Right hindlimb (tissue), 1 donor: ENCODE data around the gene RPTOR.
"Not testable (repeated sequence)": the region's sequence is repeated elsewhere in the genome, so short reads cannot be mapped to it uniquely, and the experiment has no call there.

Experiments used
- DNase-seq: peaks from one replicate; pipeline ENCODE4 v3.0.0-alpha.2; 2018

Gene RPTOR

DNA sequence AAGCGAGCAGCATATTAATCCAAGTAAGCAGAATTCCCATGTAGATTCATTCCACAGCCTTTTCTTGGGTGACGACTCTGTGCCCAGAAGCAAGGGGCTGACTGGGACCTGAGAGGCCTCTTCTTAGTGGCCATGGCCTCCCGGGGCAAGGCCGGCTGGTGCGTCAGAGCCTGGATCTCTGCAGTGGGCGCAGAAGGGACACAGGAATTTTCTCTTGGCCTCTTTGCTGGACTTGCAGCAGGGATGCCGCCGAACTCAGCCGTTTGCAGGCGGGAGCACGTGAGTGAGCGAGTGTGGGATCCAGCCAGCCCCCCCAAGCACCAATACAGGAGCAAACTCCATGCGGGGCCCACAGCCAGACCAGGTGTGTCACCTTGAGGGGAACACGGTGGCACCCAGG lies 151.8 kb downstream of the RPTOR start:
- DNase-seq = no peak

DNA sequence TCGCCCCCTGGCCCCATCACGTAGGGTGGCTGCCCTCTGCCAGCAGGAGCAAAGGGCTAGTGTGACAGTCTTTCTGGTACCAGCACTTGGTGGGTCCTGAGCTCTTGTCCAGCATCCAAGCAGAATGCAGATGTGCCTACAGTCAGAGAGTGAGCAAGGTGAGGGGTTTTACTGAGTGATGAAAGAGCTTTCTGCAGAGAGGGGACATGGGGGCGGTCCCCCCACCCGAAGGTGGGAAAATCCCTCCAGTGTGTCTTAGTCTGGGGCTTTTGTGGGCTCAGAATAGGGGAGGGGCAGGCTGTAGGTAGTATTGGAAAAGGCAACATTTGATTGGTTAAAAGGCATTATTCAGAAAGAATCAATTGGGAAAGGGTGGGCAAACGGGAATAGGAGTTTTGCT lies 152.3 kb downstream of the RPTOR start:
- DNase-seq = no peak

- DNase-seq = no peak
Observed at GRCh38 chr17:80698297-80698696, 153.7 kb downstream of the RPTOR start.

- DNase-seq = not testable (repeated sequence)
Observed at GRCh38 chr17:80699205-80699604, 154.6 kb downstream of the RPTOR start.

DNA sequence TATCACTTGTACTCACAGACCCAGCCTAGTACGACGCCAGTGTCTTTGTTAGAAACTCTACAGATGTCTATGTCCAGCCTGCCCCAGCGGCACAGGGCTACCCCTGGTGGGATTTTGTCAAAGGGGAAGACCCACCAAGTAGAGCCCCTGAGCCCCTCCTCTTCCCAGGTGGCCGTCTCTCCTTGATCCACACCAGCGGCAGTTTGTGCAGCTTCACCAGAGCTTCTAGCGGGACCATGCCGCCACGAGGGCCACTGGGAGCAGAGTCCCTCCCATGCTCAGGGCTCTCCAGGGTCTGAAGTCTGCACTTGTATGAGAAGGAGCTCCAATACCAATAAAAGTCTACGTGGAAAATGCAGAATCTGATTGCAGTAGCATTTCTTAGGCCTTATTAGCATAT lies 157.1 kb downstream of the RPTOR start:
- no peak for DNase-seq

GRCh38 chr17:80702315-80703141 lies 157.9 kb downstream of the RPTOR start:
- DNase-seq = no peak

- no peak for DNase-seq
Observed at GRCh38 chr17:80703142-80703478, 158.5 kb downstream of the RPTOR start.

DNA sequence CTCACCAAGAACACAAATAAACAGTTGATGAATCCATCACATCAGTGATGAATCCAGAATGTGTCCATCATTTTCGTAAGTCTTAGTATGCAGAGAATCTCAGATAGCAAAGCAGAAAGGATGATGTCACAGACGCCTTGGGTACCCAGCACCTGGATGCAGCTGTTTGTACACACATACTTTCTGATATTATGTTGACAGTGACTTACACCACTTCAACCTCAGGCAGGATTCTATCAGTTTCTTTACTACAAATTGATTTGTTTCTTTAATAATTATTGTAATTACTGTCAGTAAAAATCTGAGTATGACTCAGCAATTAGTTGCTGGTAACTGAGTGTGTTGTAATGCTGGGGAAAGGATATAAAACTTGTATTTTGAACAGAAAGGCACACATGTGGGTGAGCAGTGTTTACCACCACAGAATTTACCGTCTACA lies 159.8 kb downstream of the RPTOR start:
- DNase-seq = no peak

DNA sequence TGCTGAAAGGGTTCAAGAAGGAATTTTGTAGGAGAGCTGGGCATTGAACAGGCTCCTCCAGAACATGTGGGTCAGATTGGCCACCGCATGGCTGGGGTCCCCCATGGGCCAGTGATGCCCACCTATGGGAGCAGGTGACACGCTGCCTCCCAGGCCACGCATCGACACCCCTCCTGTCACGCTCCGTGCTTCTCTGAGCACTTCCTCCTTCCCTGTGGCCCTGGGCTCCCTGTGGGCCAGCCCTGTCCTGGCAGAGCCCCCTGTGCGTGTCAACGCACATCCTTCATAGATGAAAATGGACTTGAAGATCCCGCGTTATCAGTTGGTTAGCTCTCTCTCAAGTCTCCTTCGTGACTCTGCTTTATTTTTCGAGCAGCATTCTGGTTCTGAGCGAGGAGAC lies 160.3 kb downstream of the RPTOR start:
- DNase-seq = no peak

DNA sequence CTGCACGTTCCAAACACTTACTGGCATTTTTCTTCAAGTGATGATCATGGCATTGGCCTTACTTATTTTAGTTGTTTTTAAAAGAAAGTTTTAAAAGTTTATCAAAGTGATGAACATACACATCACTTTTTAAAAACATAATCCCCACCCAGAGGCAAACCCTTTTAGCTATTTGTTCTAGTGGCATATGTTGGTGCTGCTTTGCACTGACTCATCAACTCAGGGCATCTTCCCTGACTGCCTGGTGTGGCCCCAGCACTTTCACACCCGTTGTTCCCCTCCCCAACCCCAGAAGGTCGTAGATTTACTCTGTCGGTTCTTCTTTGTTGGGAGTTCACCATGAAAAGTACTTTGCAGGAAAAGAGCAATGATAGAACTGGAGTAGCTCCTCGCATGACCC lies 161.3 kb downstream of the RPTOR start:
- DNase-seq = no peak

DNA sequence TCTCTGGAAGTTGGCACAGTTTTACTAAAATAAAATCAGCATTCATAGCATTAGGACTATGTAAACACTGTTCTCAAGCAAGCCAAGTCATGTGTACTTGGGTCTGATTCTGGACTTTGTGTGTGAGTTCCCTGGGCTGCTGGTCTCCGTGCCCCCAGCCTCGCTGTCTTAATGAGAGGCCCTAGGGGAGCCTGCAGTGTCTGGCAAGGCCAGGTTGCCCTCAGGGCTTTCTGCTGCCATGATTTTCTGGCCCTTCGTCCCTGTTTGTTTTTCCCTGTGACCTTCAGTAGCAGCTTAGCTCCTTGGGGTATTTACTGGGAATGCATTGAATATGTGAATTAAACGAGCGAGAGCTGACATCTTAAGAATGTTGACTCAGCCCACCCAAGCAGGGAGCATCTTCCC lies 161.8 kb downstream of the RPTOR start:
- no peak for DNase-seq

DNA sequence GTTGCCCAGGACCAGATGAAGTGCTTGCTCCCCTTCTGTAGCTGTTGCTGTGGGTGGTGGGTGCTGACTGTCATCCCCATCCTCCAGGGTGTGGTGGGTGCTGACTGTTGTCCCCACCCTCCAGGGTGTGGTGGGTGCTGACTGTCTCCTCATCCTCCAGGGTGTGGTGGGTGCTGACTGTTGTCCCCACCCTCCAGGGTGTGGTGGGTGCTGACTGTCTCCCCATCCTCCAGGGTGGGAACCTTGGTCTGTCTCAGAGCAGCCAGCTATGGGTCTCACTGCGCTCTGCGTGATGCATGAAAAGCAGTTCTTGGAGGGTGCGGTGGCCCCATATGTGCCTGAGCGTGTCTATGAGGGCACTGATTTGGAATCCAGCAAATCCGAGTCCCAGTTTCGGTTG lies 163.8 kb downstream of the RPTOR start:
- no peak for DNase-seq

GRCh38 chr17:80709090-80709695 lies 164.6 kb downstream of the RPTOR start:
- DNase-seq = no peak

GRCh38 chr17:80710714-80711302 lies 166.2 kb downstream of the RPTOR start:
- DNase-seq = no peak

DNA sequence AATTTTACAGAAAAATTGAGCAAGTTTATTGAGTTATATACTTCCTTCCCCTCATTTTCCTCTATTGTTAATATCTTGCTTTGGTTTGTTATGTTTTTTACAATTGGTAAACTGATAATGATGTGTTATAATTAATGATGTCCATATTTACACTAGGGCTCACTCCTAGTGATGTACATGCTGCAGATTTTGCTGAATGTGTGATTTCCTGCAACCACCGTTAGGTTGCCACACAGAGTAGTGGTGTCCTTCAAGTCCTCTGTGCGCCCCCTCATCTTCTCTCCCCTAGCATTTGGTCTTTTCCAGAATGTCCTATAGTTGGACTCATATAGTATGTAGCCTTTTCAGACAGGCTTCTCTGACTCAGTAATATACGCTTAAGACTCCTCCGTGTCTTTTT lies 167.5 kb downstream of the RPTOR start:
- no peak for DNase-seq

DNA sequence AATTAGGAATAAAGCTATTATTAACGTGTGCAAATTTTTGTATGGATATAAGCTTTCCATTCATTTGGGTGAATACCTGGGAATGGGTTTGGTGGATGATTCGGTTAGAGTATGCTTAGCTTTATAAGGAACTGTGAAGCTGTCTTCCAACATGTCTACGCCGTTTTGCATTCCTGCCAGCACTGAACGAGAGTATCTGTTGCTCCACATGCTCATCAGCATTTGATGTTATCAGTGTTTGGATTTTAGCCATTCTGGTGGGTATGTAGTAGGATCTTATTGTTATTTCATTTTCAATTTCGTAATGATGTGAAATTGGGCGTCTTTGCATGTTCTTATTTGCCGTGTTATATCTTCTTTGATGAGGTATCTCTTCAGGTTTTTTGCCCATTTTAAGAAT lies 168.0 kb downstream of the RPTOR start:
- no peak for DNase-seq

DNA sequence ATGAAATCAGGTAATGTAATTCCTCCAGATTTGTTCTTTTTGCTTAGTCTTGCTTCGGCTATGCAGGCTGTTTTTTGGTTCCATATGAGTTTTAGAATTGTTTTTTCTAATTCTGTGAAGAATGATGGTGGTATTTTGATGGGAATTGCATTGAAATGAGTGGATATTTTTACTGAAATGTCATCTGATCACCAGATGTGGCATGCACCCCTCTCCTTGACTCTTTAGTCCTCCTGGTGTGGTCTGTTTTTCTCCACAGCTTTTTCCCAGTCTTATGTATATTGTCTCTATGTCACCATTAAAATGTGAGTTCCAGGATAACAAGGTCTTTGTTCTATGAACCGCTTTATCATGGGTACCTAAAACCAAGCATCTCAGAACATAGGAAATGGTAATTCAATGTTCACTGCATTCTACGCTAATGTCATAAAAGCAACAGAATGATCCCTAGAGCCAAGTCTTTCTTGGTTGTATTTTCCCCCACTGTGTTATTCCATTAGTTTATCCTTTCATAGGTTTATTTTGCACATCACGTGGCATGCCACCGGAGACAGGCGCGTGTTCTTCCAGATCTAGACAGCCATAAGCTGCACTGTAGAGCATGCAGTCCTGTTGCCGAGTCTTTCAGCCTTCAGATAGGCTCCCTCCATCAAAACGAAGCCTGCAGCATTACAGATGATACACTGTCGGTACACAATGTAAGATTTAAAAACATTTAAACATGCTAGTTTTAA lies 172.5 kb downstream of the RPTOR start:
- DNase-seq = no peak

- no peak for DNase-seq
Observed at GRCh38 chr17:80717720-80718083, 173.1 kb downstream of the RPTOR start.

- no peak for DNase-seq
Observed at GRCh38 chr17:80718428-80718827, 173.8 kb downstream of the RPTOR start.

DNA sequence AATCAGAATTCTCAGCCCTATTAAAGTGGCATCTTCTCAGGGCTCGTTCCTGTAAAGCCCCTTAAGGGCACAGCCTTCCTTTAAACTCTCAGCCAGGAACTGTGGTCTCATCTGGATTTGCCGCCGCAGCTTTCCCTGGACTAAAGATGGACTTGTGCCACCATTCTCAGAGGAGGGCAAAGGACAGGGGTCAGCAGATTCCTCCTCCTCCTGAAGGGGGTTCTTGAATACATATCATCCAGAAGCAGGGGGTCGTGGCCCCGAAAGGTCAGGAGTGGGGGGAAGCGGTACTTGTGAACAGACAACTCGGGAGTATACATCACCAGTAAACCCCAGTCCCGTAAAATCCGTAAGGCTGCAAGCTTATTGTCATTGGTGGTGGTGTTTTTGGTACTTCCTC lies 174.8 kb downstream of the RPTOR start:
- no peak for DNase-seq

GRCh38 chr17:80720610-80721577 lies 176.3 kb downstream of the RPTOR start:
- DNase-seq = no peak

- DNase-seq = no peak
Observed at GRCh38 chr17:80722661-80723060, 178.0 kb downstream of the RPTOR start.
